Right kidney (tissue), 9 donors: Measurements from ENCODE around the gene GOLGA6L24.
"Not testable (repeated sequence)": the region's sequence is repeated elsewhere in the genome, so short reads cannot be mapped to it uniquely, and the experiment has no call there.

Source experiments
- DNase-seq: peaks from one replicate; pipeline ENCODE4 v3.0.0-alpha.2; 2016
- long read RNA-seq, 8 donors: transcript quantifications; one replicate each; lab custom pipeline, GENCODE V29; 2026

GOLGA6L24 gene, protein sequence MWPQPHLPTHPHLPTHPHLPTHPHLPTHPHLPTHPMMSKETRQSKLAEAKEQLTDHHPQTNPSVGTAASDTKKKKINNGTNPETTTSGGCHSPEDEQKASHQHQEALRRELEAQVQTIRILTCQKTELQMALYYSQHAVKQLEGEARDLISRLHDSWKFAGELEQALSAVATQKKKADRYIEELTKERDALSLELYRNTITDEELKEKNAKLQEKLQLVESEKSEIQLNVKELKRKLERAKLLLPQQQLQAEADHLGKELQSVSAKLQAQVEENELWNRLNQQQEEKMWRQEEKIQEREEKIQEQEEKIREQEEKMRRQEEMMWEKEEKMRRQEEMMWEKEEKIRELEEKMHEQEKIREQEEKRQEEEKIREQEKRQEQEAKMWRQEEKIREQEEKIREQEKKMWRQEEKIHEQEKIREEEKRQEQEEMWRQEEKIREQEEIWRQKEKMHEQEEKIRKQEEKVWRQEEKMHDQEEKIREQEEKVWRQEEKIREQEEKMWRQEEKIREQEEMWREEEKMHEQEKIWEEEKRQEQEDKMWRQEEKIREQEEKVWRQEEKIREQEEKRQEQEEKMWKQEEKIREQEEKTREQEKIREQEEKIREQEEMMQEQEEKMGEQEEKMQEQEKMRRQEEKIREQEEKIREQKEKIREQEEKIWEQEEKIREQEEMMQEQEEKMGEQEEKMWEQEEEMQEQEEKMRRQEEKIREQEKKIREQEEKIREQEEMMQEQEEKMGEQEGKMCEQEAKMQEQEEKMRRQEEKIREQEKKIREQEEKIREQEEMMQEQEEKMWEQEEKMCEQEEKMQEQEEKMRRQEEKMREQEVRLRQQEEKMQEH
- long read RNA-seq, donor 1: 0 reads
- long read RNA-seq, donor 2: 0 reads
- long read RNA-seq, donor 3: 0 reads
- long read RNA-seq, donor 4: 0 reads
- long read RNA-seq, donor 5: 0 reads
- long read RNA-seq, donor 6: 0 reads
- long read RNA-seq, donor 7: 0 reads
- long read RNA-seq, donor 8: 0 reads

DNA sequence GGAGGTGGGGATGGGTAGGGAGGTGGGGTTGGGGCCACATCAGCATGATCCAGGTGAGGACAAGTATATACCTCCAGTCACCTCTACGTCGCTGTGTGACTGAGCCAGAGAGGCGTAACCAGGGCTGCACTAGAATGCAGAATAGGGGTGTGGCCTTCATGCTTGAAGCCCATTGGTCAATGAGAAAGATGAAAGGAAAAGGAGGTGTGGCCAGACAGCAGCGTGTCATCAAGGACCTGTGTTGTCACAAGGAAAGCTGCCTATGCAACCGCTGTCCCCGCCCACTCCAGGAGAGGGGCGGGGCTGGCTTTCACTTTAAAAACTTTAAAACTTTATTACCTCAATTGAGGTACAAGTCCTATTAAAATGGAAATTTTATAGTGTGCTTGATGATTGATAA, at the start of gene GOLGA6L24:
TSS of gene GOLGA6L24 (minus strand) at position 101 of the 400 bp plus-strand sequence. CDS start at position 40, 61 bp downstream.
- not testable (repeated sequence) for DNase-seq

DNA sequence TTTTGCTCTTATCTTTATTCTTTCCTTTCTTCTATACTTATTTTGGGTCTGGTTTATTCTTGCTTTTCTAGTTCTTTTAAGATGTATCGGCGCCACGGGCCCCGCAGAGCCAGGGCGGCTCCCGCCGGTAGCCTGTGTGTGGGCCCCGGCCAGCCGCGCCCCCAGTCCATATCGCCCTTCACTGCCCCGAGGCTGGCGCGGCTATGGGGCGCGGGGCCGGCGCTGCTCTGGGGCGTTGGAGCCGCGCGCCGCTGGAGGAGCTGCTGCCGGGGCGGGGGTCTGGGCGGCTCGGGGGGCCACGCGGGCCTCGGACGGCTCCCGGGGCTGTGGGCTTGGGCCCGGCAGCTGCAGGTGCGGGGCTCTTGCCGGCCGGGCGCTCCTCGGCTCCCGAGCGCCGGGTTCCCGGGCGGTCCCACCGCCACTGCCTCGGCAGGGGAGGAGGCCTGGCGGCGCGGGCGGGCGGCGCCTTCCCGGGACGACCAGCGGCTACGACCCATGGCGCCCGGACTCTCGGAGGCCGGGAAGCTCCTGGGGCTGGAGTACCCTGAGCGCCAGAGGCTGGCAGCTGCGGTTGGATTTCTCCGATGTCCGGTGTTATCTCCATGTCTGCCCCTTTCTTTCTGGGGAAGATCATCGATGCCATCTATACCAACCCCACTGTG, 45.0 kb upstream of the GOLGA6L24 start:
- not testable (repeated sequence) for DNase-seq

DNA sequence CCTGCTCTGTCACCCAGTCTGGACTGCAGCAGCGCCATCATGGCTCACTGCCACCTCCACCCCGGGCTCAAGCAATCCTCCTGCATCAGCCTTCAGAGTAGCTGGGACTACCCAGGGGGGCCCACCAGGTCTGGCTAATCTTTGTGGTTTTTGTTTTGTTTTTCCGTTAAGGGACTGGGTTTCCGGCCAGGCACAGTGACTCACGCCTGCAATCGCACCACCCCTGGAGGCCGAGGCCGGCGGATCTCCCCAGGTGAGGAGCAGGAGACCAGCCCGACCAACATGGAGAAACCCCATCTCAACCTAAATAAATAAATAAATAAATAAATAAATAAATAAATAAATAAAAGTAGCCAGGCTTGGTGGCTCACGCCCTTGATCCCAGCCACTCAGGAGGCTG, 38.1 kb upstream of the GOLGA6L24 start:
- DNase-seq: not testable (repeated sequence)

DNA sequence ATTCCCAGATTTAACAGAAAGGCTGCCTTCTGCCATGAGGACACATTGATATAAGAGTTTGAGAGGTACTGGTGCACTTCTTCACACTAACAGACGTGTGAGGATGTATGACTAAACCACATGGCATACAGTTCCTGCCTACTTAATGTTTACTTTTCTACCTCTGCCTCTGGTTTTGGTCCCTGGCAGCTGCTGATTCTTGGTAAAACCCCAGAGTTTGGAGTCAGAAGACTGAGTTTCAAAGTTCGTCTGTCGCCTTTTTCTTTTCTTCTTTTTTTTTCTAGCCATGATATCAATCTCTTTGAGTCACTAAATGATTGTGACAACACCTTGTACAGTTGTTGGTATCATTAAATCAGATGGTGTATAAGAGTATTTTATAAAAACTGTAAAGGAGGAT, 22.2 kb upstream of the GOLGA6L24 start:
- DNase-seq: not testable (repeated sequence)

DNA sequence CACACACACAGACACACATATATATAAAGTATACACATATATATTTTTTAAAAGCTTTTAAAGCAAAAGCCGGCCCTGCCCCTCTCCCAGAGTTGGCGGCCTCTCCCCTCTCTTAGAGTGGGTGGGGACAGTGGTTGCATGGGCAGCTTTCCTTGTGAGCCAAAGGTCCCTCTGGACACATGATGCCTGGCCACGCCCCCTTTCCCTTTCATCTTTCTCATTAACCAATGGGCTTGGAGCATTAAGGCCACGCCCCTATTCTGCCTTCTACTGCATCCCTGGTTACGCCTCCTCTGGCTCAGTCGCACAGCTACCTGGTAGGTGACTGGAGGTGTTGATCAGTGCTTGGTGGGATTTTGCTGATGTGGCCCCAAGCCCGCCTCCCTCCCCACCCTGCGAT, 20.5 kb upstream of the GOLGA6L24 start, which contains the start of gene GOLGA8F:
TSS of gene GOLGA8F (plus strand) at position 301 of the 400 bp plus-strand sequence. CDS start at position 399, 98 bp downstream.
- not testable (repeated sequence) for DNase-seq

DNA sequence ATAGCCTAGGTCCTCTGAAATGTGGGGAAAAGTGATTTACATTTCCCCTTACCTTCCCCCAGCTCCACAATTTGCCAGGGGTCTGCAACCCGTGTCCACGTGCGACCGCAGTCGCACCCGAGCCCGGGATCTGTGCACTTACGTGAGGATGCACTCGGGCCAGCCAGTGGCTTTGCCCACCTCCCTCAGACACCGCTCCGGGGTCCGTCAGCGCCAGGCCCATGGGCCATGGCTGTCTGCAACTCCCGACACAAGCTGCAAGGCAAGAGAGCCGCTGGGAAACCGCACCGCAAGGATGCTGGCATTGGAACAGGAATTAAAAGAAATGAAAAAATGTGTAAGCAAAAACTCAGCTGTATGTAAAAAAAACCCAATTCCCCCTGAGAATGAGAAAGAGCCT, 7.6 kb upstream of the GOLGA6L24 start:
- not testable (repeated sequence) for DNase-seq

DNA sequence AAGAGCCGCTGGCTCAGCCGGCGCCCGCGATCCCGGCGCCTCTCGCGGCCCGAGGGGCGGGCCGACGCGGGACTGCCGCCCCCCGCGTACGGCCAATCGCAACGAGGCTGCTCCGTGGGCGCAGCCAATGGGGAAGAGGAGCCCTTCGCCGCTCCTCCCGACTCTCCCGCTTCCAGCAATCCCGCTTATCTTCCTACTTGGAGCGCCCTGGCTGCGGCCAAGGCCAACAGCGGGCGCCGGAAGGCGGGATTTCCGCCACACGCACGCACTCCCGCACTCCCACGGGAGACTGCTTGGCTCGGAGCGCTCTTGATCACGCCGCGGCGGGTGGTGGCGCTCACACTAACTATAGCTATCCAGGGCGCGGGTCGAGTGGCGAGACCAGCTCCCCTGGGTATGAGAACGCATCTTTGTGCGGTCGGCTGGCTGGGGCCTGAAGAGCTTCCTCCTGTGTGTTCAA, 35.7 kb downstream of the GOLGA6L24 start, which contains the start of gene HERC2:
TSS of gene HERC2 (minus strand) at position 51 of the 460 bp plus-strand sequence. CDS start 746 bp downstream, outside the sequence.
- not testable (repeated sequence) for DNase-seq

DNA sequence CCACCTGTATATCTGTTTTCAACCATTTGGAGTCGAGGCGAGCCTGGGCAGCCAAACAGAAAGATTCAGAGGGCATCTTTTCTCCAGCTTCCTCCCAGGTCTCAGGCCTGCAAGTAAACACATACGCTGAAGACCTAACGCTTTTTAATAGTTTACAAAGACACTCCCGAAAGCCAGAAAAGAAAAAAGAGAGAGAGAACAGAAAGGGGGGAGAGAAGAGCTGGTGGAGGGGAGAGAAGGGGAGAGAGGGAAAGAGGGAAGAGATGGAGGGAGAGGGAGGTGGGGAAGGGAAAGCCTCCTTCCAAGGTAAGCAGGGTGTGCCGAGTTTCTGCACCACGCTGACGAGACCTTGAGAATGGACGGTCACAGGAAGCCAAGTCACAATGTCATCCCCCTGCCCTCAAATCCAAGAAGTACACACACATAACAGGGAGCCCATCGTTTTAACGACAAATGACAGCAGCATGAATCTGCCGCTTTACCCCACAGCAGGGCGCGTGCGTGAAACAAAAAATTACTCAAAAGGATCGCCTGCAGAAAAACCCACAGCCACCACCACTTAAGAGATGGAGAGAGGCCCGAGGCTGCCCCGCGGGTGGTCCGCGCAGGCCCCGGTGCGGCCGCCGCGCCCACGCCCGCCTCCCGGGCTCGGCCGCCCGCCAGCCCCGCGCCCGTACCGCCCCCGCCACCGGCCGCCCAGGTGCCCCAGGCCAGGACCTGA, 36.4 kb downstream of the GOLGA6L24 start:
- DNase-seq: peak; percentile 10

DNA sequence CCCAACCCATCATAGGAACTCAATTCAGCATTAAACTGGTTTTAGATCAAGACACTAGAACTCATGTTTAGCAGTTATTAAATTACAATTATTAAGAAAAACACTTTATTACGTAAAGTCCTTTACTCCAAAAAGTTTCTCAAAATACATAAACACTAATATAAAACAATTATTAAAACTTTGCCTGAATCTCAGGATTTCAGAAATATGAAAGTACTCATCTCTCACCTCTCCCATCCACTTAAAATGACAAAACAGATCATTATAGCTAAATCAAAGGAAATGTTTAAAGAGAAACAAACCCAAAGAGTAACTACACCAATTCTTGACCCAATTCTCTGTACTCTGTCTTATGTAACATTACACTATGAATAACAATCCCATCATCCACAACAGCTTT, 38.2 kb downstream of the GOLGA6L24 start:
- not testable (repeated sequence) for DNase-seq

DNA sequence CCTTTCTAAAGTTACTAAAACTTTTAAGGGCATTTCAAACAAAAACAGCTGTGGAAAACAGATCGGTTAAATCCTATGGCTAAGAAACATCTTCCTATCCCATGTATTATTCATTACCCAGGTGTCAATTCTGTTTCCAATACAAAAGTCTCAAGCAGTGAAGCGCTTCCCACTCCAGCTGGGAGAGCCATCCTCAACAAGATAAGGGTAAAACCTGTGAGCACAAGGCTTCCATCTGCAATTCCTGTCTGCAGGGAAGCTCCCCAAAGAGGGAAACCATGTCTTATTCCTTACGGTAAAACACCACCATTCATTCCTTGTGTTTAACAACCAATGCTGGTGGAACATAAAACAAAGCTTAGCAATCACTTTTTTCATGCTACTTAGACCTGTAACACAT, 39.1 kb downstream of the GOLGA6L24 start:
- DNase-seq: not testable (repeated sequence)

DNA sequence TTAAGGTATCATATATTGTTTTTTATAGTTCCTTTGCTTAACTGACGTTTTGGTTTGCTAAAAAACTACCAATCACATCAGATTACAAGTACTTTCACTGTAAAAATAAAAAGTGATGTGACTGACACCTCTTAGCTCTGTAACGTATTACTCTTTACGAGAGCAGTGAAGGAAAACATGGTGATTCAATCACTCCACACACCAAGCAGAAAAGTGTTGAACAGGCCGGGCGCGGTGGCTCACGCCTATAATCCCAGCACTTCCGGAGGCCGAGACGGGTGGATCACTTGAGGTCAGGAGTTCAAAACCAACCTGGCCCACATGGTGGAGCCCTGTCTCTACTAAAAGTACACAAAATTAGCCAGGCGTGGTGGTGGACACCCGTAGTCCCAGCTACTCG, 39.8 kb downstream of the GOLGA6L24 start:
- DNase-seq: not testable (repeated sequence)

DNA sequence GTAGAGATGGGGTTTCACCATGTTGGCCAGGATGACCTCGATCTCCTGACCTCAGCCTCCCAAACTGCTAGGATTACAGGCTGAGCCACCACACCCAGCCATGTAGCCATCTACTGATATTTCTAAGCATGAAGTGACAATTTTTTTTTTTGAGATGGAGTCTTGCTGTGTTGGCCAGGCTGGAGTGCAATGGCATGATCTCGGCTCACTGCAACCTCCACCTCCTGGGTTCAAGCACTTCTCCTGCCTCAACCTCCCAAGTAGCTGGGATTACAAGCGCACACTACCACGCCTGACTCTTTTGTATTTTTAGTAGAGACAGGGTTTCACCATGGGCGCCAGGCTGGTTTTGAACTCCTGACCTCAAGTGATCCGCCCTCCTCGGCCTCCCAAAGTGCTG, 40.9 kb downstream of the GOLGA6L24 start:
- DNase-seq: not testable (repeated sequence)

DNA sequence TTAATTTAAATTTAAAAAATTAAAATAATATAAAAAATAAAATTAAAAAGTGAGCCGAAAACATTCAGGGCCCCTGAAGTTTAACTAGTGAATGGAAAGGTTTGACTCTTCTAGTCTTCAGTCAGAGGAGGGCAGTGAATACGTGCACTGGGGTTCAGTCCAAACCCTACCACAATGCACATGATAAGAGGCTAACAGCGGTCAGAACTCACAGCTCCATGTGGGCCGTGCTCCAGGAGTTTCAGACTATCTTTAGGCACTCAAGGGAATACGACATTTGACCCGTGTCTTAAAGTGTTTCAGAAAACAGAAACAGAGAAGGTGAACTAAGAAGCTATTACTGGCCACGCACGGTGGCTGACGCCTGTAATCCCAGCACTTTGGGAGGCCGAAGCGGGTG, 47.4 kb downstream of the GOLGA6L24 start:
- DNase-seq: not testable (repeated sequence)

DNA sequence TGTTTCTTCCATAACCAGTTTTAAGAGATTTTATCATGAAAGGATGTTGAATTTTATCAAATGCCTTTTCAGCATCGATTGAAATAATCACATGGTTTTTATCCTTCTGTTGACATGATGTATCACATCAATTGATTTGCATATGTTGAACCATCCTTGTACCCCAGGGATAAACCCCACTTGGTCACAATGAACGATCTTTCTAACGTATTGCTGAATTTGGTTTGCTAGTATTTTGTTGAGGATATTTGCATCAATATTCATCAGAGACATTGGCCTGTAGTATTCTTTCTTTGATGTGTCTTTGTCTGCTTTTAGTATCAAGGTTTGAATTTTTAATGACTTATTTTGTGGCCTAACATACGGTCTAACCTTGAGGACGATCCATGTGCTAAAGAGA, 49.2 kb downstream of the GOLGA6L24 start:
- DNase-seq: not testable (repeated sequence)
